Spinal cord (tissue), 10 donors: ENCODE results near the gene CHTF18. TPM values are rescaled to one million over a fixed set of nuclear protein-coding genes. Genes with fewer than 3 reads are reported as not detected.
A peak's percentile ranks its signal among the peaks of the same experiment; 100 is the strongest.
"Not testable (repeated sequence)": the region's sequence is repeated elsewhere in the genome, so short reads cannot be mapped to it uniquely, and the experiment has no call there.

ENCODE experiments used
- DNase-seq, 6 donors: peaks; one replicate each; pipeline versions ENCODE4 v3.0.0 to v3.0.0-alpha.2; 2013 to 2015; ENCODE audit warnings: low spot score in 6 of 6, low read depth in 4 of 6
- H3K27ac ChIP-seq: one replicate; pipeline ENCODE4 v1.5.1; 2013; ENCODE audit warnings: low read depth, low read length, control low read depth
- H3K27me3 ChIP-seq: one replicate; pipeline ENCODE4 v1.6.1; 2013; ENCODE audit warnings: low read length; ENCODE audit not compliant: control insufficient read depth, insufficient read depth
- H3K36me3 ChIP-seq: one replicate; pipeline ENCODE4 v1.6.1; 2013; ENCODE audit warnings: low read length; ENCODE audit not compliant: control insufficient read depth, insufficient read depth
- H3K4me1 ChIP-seq: one replicate; pipeline ENCODE4 v1.6.1; 2013; ENCODE audit warnings: low read length; ENCODE audit not compliant: control insufficient read depth, insufficient read depth
- H3K4me3 ChIP-seq: one replicate; pipeline ENCODE4 v1.5.1; 2013; ENCODE audit warnings: low read depth, low read length, control low read depth
- H3K9me3 ChIP-seq: one replicate; pipeline ENCODE4 v1.6.1; 2013; ENCODE audit warnings: low read length; ENCODE audit not compliant: control insufficient read depth, insufficient read depth
- WGBS: methylation state at CpG from one replicate; pipeline ENCODE4 v1.1.5; 2013; ENCODE audit warnings: missing lambda C conversion rate; ENCODE audit not compliant: insufficient coverage; 5-methylcytosine and 5-hydroxymethylcytosine counted together
- long read RNA-seq, 4 donors: transcript quantifications; one replicate each; lab custom pipeline, GENCODE V29; 2026
- polyA plus RNA-seq, 2 donors: library from polyadenylated mRNA; unstranded; fragments of 120-200 nt; gene quantifications; one replicate each; pipeline ENCODE4 v1.2.1, GENCODE V29; 2013; ENCODE audit not compliant: insufficient read length in 2 of 2
- total RNA-seq, 2 donors: library from RNA; depleted of rRNA in 1 of 2; stranded (reverse); fragments of 120-200 nt in 1 of 2; fragments of >200 nt in 1 of 2; gene quantifications; one replicate each; pipeline versions ENCODE4 v1.2.3 to v1.2.4, GENCODE V29; 2013 to 2014
- donor health status: healthy.

The CHTF18 gene
- total RNA-seq = 10 to 100 TPM in 1 of 2 donors, 1 to 10 TPM in 1; 6.1 to 20.1 TPM
- 10 to 100 TPM; 26.6 to 37.1 TPM for polyA plus RNA-seq
- long read RNA-seq, donor 1, partial matches to known transcripts = 0 of 2 reads
- long read RNA-seq, donor 1, other reads (novel, unspliced or antisense) = 0 of 2 reads
- long read RNA-seq, donor 2 = 0 reads
- long read RNA-seq, donor 3 = 0 reads
- long read RNA-seq, donor 4, partial matches to known transcripts = 0 of 1 reads
- long read RNA-seq, donor 4, other reads (novel, unspliced or antisense) = 0 of 1 reads

GRCh38 chr16:788399-789126 is at the start of gene CHTF18:
Gene CHTF18, plus strand, starts transcription at chr16:788620. Its CDS starts 65 bp downstream, at chr16:788685.
- no peak within 1 kb of the TSS for H3K27ac ChIP-seq
- H3K9me3 ChIP-seq = no peaks in the 10 kb centered on the region
- H3K36me3 ChIP-seq = peaks cover 85% of the 10 kb centered on the region
- DNase-seq = peak; percentile 72 to 98 (median 88)
- no peaks in the 10 kb centered on the region for H3K27me3 ChIP-seq
- H3K4me3 ChIP-seq = peak within 1 kb of the TSS; percentile 65
- H3K4me1 ChIP-seq = peaks cover 27% of the 10 kb centered on the region
- WGBS = under 1% methylated on average over 94 of the region's 97 CpGs

DNA sequence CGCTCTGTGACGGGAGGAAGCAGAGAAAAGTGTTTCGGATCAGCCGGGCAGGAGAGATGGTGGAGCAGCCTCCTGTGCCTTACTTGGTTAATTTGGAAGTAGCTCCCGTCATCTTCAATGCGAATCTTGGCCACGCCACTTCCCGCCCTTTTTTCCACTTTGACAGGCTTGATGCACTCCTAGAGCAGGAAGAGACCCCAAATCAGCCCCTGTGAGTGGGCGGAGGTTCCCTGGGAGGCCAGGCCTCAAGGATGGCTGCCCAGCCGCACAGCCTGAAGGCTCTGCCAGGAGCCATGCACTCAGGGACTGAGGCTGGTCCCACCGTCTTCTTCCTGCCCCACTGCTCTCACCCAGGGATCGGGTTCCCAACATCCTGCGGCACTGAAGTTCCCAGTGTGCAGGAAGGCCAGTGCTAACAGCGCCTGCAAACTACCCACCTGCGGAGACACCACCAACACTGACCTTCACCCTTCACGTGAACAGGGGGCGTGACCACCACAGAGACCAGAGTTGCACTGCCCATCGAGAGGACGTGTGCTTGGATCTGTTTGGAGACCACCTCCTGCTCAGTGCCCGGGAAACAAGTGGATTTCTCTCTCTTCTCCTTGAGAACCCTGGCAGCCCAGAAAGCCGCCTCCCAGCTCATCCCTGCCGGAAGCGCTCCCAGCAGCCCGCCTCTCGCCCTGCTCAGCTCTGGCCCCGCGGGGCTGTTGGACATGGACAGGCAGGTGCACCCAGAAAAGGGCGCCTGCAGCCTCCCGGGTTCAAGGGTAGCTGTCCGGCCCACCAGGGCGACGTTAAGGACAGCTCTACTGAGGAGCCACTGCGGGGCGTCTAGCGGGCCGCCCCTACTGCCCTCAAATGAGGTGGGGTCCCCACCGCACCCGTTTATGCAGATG is 48.6 kb upstream of the CHTF18 start:
- Histone ChIP-seq H3K4me3 (peak overlapping the region; percentile 89), H3K27ac (no peak overlapping the region), H3K27me3 (no peaks in the 10 kb centered on the region), H3K36me3 (peaks cover 48% of the 10 kb centered on the region), H3K4me1 (peaks cover 18% of the 10 kb centered on the region), H3K9me3 (no peaks in the 10 kb centered on the region)
- WGBS = 47% methylated on average over 38 of the region's 38 CpGs
- DNase-seq = no peak

DNA sequence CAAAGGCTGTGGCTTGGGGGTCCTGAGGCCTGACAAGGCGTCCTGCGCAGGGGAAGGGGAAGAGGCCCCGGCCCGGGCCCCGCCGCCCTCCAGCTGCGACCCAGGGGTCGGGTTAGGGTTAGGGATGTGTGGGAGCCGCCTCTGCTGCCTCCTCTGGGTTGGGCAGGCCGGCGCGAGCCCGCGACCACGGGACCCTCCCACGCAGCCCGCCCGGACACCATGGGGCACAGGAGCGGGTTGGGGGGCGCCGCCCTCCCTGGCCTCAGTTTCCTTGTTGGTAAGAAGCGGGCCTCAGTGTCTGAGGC is 48.0 kb upstream of the CHTF18 start:
- Histone ChIP-seq H3K27me3 (no peaks in the 10 kb centered on the region), H3K36me3 (peaks cover 42% of the 10 kb centered on the region), H3K9me3 (no peaks in the 10 kb centered on the region), H3K27ac (no peak overlapping the region), H3K4me3 (peak overlapping the region; percentile 89), H3K4me1 (peaks cover 18% of the 10 kb centered on the region)
- WGBS = under 1% methylated on average over 22 of the region's 22 CpGs
- no peak for DNase-seq

DNA sequence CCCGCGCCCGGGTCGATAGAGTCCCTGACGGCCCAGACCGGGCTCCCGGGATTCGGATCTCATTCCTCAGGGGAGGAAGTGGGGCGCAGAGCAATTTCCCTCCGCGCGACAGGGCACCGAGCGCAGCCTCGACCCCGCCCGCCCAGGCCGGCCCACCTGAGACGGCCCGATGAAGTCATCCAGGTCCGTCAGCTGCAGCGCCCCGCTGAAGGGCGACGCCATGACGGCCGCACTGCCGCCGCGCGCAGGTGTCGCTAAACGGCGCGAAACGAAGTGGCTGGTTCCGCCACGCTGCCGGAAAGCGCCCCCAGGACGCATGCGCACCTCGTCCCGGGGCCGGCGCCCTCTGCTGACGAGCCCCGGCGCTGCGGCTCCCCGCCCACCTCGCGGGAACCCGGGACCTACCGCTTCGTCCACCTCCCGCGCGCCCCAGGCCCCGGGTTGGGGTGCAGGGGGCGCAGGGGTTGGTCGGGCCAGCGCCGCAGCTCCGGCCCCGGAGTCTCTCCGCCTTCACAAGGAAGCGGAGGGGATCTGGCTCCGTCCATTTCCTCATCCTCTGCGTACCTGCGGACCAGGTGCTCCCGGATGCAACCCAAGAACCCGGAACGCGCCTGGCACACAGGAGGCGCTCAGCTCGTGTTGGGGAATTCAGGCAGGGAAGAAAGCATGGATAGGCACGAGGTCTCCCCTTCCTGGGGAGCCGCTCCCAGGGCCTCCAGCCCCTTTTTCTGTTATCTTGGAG is 47.5 kb upstream of the CHTF18 start, which contains the start of gene CIAO3:
Gene CIAO3, minus strand, starts transcription at position 234 of the 742 bp plus-strand sequence. Its CDS starts 12 bp downstream, at position 222.
- Histone ChIP-seq H3K9me3 (no peaks in the 10 kb centered on the region), H3K4me3 (peak within 1 kb of the TSS; percentile 89), H3K27me3 (no peaks in the 10 kb centered on the region), H3K4me1 (peaks cover 18% of the 10 kb centered on the region), H3K27ac (no peak within 1 kb of the TSS), H3K36me3 (peaks cover 36% of the 10 kb centered on the region)
- DNase-seq = peak; percentile 70 to 96 (median 82)
- under 1% methylated on average over 79 of the region's 79 CpGs for WGBS

DNA sequence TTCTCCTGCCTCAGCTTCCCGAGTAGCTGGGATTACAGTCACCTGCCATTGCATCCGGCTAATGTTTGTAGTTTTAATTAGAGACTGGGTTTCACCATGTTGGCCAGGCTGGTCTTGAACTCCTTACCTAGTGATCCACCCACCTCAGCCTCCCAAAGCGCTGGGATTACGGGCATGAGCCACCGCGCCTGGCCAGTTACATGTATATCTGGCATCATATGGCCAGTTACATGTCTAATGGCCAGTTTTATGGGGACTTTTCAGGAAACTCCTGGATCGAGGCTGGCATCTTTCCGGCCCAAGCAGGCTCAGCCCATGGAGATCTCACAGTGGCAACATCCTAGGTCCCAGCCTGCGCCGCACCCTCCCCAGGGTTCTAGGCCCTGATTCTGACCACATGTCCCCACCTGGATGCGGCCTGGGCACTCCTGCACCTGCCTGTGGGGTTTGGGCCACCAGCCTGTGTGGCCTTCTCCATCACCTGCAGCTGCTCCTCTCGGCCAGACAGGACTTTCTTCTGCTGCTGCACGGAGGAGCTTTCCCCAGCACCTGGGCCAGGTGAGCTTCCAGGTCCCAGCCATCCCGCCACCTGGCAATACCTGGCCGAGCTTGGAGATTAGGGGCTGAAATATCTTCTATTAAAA is 46.3 kb upstream of the CHTF18 start:
- peaks cover 25% of the 10 kb centered on the region for H3K36me3 ChIP-seq
- no peaks in the 10 kb centered on the region for H3K9me3 ChIP-seq
- no peak overlapping the region for H3K27ac ChIP-seq
- no peak overlapping the region for H3K4me3 ChIP-seq
- H3K4me1 ChIP-seq = peaks cover 18% of the 10 kb centered on the region
- 93% methylated on average over 11 of the region's 15 CpGs for WGBS
- H3K27me3 ChIP-seq = no peaks in the 10 kb centered on the region
- DNase-seq = no peak

GRCh38 chr16:742894-743293 is 45.5 kb upstream of the CHTF18 start:
- not testable (repeated sequence) for H3K9me3 ChIP-seq, H3K4me3 ChIP-seq, H3K27ac ChIP-seq, H3K27me3 ChIP-seq, DNase-seq
- Histone ChIP-seq H3K4me1 (peaks cover 18% of the 10 kb centered on the region), H3K36me3 (peaks cover 17% of the 10 kb centered on the region)
- 83% methylated on average over 6 of the region's 14 CpGs for WGBS

DNA sequence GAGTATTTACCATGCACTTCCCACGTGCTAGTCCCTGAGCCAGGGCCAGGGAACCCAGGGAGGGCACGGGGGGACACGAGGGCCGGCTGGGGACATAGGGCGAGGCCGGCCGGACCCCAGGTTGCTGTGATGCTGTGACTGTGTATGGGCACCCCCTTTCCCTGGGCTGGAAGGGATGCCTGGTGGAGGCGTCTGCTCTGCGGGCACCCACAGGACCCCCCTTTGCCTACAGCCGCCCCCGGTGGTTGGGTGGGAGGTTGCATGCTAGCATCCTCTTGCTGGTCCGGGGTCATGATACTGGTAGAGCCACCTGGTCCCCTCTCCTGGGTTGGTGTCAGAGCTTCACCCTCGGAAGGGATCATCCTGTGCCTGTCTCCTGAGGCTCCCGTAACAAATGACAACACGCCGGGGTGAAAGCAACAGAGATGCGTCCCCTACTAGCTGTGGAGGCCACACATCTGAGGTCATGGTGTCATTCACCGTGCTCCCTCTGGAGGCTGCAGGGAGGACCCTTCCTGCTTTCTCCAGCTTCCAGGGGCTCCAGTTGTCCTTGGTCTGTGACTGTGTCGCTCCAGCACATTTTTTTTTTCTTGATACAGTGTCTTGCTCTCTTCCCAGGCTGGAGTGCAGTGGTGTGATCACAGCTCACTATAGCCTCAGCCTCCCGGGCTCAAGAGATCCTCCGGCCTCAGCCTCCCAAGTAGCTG is 44.5 kb upstream of the CHTF18 start:
- no peaks in the 10 kb centered on the region for H3K27me3 ChIP-seq
- no peak for DNase-seq
- H3K36me3 ChIP-seq = peaks cover 7% of the 10 kb centered on the region
- WGBS = 85% methylated on average over 18 of the region's 21 CpGs
- H3K4me1 ChIP-seq = peaks cover 18% of the 10 kb centered on the region
- no peak overlapping the region for H3K4me3 ChIP-seq
- H3K27ac ChIP-seq = no peak overlapping the region
- H3K9me3 ChIP-seq = no peaks in the 10 kb centered on the region

DNA sequence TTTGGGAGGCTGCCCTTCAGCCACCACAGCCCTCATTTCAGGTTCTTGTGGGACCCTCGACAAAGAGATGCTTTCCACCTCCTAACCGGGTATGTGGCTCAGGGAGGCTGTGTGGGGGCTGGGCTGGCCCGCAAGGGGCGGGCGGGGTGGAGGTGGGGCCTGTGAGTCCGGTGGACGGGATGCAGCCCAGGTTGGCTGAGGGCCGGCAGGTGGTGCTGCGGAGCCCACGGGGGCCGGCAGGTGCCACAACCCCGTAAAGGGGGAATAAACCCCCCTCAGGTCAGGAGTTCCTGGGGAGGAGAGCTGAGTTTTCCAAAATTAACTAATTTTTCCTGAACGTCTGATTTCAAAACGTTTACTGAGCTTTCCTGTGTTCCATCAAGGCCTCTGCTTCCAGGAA is 42.7 kb upstream of the CHTF18 start:
- WGBS = 20% methylated on average over 2 of the region's 14 CpGs
- no peak overlapping the region for H3K27ac ChIP-seq
- H3K4me1 ChIP-seq = peaks cover 8% of the 10 kb centered on the region

More for the DNA sequence above, 42.7 kb upstream of the CHTF18 start:
- Histone ChIP-seq H3K9me3 (no peaks in the 10 kb centered on the region), H3K36me3 (no peaks in the 10 kb centered on the region), H3K4me3 (no peak overlapping the region), H3K27me3 (no peaks in the 10 kb centered on the region)
- DNase-seq = no peak
